ENCODE measurements around the gene LEKR1.

Gene LEKR1

GRCh38 chr3:157094301-157094700 lies 268.1 kb downstream of the LEKR1 start:
- no peak overlapping the region for H3K27ac ChIP-seq
- no peak for TF ChIP-seq CTCF (conservative IDR thresholded peaks at IDR 0.05)
- no peak for TF ChIP-seq ZFX (IDR thresholded peaks at IDR 0.05)

GRCh38 chr3:157094751-157095480 lies 268.8 kb downstream of the LEKR1 start:
- TF ChIP-seq ZFX (IDR thresholded peaks at IDR 0.05) = no peak
- H3K27ac ChIP-seq = no peak overlapping the region
